ENCODE data around the gene GBP6. TPM values are rescaled to one million over a fixed set of nuclear protein-coding genes. Genes with fewer than 3 reads are reported as not detected.
"Not testable (repeated sequence)": the region's sequence is repeated elsewhere in the genome, so short reads cannot be mapped to it uniquely, and the experiment has no call there.

Gene GBP6
- total RNA-seq, 2 experiments from 2014 or later = not detected

DNA sequence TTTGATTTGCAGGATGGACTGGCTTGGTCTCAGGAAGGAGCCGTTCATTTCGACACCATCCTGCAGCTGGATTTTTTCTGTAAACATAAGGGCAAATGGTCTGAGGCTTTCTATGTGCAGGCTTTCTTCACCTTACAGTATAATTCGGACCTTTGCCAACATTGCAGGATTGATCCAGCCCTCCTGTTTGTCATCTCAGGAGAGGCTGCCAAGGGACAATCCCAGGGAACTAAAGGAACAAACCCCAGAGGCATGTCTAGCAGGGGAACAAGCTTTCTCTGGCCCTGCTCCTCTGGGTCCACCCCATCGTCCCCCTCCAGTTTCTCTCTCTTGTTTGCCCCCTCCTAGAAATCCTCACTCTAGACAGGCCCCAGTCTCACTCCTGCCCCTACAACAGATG, 24.8 kb upstream of the GBP6 start:
- H3K79me2 ChIP-seq (ENCODE audit: insufficient read depth, low read depth, low read length) = no peaks in the 10 kb centered on the region
- H3K4me3 ChIP-seq (ENCODE audit: low read depth, low read length, poor library complexity, severe bottlenecking) = no peak overlapping the region
- CTCF ChIA-PET (ENCODE audit: unreplicated experiment) = no interaction called here
- no peak overlapping the region for H2AFZ ChIP-seq (ENCODE audit: low read length)
- H3K4me1 ChIP-seq (ENCODE audit: insufficient read depth, low read length, poor library complexity, severe bottlenecking) = no peaks in the 10 kb centered on the region
- POLR2A ChIA-PET = no interaction called here
- no peak overlapping the region for H3K4me2 ChIP-seq (ENCODE audit: low read length)
- H3K27ac ChIP-seq (ENCODE audit: low read depth, low read length, poor library complexity, severe bottlenecking) = no peak overlapping the region
- H3K36me3 ChIP-seq (ENCODE audit: insufficient read depth, low read length) = no peaks in the 10 kb centered on the region
- no TSS peak for BruUV-seq (replicated peaks)
- intact Hi-C loops (cut with micrococcal nuclease; ENCODE audit: unreplicated experiment) = no loop called here
- no peaks in the 10 kb centered on the region for H3K9me3 ChIP-seq (ENCODE audit: low read length)
- DNase-seq (ENCODE audit: low spot score) = no peak
- no peak for TF ChIP-seq EZH2phosphoT487 (IDR thresholded peaks at IDR 0.05; ENCODE audit: borderline replicate concordance, low read depth, low read length)
- TF ChIP-seq, protein P1, sequence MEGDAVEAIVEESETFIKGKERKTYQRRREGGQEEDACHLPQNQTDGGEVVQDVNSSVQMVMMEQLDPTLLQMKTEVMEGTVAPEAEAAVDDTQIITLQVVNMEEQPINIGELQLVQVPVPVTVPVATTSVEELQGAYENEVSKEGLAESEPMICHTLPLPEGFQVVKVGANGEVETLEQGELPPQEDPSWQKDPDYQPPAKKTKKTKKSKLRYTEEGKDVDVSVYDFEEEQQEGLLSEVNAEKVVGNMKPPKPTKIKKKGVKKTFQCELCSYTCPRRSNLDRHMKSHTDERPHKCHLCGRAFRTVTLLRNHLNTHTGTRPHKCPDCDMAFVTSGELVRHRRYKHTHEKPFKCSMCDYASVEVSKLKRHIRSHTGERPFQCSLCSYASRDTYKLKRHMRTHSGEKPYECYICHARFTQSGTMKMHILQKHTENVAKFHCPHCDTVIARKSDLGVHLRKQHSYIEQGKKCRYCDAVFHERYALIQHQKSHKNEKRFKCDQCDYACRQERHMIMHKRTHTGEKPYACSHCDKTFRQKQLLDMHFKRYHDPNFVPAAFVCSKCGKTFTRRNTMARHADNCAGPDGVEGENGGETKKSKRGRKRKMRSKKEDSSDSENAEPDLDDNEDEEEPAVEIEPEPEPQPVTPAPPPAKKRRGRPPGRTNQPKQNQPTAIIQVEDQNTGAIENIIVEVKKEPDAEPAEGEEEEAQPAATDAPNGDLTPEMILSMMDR (conservative IDR thresholded peaks at IDR 0.05; ENCODE audit: low read length) = no peak
- no peaks in the 10 kb centered on the region for H4K20me1 ChIP-seq (ENCODE audit: insufficient read depth, low read length)
- no peaks in the 10 kb centered on the region for H3K9me2 ChIP-seq (ENCODE audit: insufficient read depth, low read length)

DNA sequence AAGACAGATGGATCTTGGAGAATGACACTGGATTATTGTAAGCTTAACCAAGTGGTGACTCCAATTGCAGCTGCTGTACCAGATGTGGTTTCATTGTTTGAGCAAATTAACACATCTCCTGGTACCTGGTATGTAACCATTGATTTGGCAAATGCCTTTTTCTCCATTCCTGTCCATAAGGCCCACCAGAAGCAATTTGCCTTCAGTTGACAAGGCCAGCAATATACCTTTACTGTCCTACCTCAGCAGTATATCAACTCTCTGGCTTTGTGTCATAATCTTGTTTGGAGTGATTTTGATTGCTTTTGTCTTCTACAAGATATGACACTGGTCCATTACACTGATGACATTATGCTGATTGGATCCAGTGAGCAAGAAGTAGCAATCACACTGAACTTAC, 18.4 kb upstream of the GBP6 start:
- H3K9me3 ChIP-seq (ENCODE audit: low read length); H2AFZ ChIP-seq (ENCODE audit: low read length); H4K20me1 ChIP-seq (ENCODE audit: insufficient read depth, low read length); BruUV-seq (replicated peaks); intact Hi-C loops (cut with micrococcal nuclease; ENCODE audit: unreplicated experiment); H3K79me2 ChIP-seq (ENCODE audit: insufficient read depth, low read depth, low read length); H3K9me2 ChIP-seq (ENCODE audit: insufficient read depth, low read length); DNase-seq (ENCODE audit: low spot score); H3K4me3 ChIP-seq (ENCODE audit: low read depth, low read length, poor library complexity, severe bottlenecking); H3K27ac ChIP-seq (ENCODE audit: low read depth, low read length, poor library complexity, severe bottlenecking); H3K4me2 ChIP-seq (ENCODE audit: low read length); CTCF ChIA-PET (ENCODE audit: unreplicated experiment); H3K36me3 ChIP-seq (ENCODE audit: insufficient read depth, low read length); H3K4me1 ChIP-seq (ENCODE audit: insufficient read depth, low read length, poor library complexity, severe bottlenecking); POLR2A ChIA-PET: not testable (repeated sequence)

DNA sequence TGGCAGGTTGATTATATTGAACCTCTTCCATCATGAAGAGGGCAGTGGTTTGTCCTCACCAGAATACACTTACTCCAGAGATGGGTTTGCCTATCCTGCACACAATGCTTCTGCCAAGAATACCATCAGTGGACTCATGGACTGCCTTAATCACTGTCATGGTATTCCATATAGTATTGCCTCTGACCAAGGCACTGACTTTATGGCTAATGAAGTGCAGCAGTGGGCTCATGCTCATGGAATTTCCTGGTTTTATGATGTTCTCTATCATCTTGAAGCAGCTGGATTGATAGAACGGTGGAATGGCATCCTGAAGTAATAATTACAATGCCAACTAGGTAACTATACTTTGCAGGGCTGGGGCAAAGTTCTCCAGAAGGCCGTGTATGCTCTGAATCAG, 16.6 kb upstream of the GBP6 start:
- CTCF ChIA-PET (ENCODE audit: unreplicated experiment) = no interaction called here
- intact Hi-C loops (cut with micrococcal nuclease; ENCODE audit: unreplicated experiment) = no loop called here
- Histone ChIP-seq H3K4me1 (ENCODE audit: insufficient read depth, low read length, poor library complexity, severe bottlenecking) (no peaks in the 10 kb centered on the region), H3K4me3 (ENCODE audit: low read depth, low read length, poor library complexity, severe bottlenecking) (no peak overlapping the region), H3K4me2 (ENCODE audit: low read length) (no peak overlapping the region), H3K27ac (ENCODE audit: low read depth, low read length, poor library complexity, severe bottlenecking) (no peak overlapping the region), H4K20me1 (ENCODE audit: insufficient read depth, low read length) (no peaks in the 10 kb centered on the region), H3K36me3 (ENCODE audit: insufficient read depth, low read length) (no peaks in the 10 kb centered on the region), H3K79me2 (ENCODE audit: insufficient read depth, low read depth, low read length) (no peaks in the 10 kb centered on the region), H3K9me3 (ENCODE audit: low read length) (no peaks in the 10 kb centered on the region), H2AFZ (ENCODE audit: low read length) (no peak overlapping the region), H3K9me2 (ENCODE audit: insufficient read depth, low read length) (no peaks in the 10 kb centered on the region)
- POLR2A ChIA-PET = no interaction called here
- no peak for TF ChIP-seq EZH2phosphoT487 (IDR thresholded peaks at IDR 0.05; ENCODE audit: borderline replicate concordance, low read depth, low read length)
- TF ChIP-seq, protein P1 (conservative IDR thresholded peaks at IDR 0.05; ENCODE audit: low read length) = no peak
- BruUV-seq (replicated peaks) = no TSS peak
- DNase-seq (ENCODE audit: low spot score) = no peak

Measured in OCI-LY7 (cell line).